ENCODE measurements around the gene BCL2L2. TPM values are rescaled to one million over a fixed set of nuclear protein-coding genes. Genes with fewer than 3 reads are reported as not detected.
A peak's percentile ranks its signal among the peaks of the same experiment; 100 is the strongest.
"Not testable (repeated sequence)": the region's sequence is repeated elsewhere in the genome, so short reads cannot be mapped to it uniquely, and the experiment has no call there.

The BCL2L2 gene
- total RNA-seq, 1 donor = 18.5 TPM

DNA sequence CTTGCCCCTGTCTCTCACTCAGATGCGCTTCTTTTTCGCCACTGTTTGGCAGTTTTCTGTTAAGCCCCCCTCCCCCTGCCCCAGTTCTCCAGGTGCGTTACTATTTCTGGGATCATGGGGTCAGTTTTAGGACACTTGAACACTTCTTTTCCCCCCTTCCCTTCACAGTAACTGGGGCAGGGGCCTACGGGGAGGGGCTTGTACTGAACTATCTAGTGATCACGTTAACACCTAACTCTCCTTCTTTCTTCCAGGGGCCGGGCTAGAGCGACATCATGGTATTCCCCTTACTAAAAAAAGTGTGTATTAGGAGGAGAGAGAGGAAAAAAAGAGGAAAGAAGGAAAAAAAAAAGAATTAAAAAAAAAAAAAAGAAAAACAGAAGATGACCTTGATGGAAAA lies 18.4 kb downstream of the BCL2L2 start:
- no peak overlapping the region for H3K4me3 ChIP-seq (ENCODE audit: low read depth, low read length)
- TF ChIP-seq, protein P1, sequence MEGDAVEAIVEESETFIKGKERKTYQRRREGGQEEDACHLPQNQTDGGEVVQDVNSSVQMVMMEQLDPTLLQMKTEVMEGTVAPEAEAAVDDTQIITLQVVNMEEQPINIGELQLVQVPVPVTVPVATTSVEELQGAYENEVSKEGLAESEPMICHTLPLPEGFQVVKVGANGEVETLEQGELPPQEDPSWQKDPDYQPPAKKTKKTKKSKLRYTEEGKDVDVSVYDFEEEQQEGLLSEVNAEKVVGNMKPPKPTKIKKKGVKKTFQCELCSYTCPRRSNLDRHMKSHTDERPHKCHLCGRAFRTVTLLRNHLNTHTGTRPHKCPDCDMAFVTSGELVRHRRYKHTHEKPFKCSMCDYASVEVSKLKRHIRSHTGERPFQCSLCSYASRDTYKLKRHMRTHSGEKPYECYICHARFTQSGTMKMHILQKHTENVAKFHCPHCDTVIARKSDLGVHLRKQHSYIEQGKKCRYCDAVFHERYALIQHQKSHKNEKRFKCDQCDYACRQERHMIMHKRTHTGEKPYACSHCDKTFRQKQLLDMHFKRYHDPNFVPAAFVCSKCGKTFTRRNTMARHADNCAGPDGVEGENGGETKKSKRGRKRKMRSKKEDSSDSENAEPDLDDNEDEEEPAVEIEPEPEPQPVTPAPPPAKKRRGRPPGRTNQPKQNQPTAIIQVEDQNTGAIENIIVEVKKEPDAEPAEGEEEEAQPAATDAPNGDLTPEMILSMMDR (IDR thresholded peaks at IDR 0.05; ENCODE audit: insufficient read depth, low read length) = no peak
- DNase-seq (ENCODE audit: low read depth) = no peak

DNA sequence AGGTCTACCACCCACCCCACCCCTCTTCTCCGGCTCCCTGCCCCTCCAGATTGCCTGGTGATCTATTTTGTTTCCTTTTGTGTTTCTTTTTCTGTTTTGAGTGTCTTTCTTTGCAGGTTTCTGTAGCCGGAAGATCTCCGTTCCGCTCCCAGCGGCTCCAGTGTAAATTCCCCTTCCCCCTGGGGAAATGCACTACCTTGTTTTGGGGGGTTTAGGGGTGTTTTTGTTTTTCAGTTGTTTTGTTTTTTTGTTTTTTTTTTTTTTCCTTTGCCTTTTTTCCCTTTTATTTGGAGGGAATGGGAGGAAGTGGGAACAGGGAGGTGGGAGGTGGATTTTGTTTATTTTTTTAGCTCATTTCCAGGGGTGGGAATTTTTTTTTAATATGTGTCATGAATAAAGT lies 19.1 kb downstream of the BCL2L2 start:
- DNase-seq (ENCODE audit: low read depth); H3K4me3 ChIP-seq (ENCODE audit: low read depth, low read length): not testable (repeated sequence)

DNA sequence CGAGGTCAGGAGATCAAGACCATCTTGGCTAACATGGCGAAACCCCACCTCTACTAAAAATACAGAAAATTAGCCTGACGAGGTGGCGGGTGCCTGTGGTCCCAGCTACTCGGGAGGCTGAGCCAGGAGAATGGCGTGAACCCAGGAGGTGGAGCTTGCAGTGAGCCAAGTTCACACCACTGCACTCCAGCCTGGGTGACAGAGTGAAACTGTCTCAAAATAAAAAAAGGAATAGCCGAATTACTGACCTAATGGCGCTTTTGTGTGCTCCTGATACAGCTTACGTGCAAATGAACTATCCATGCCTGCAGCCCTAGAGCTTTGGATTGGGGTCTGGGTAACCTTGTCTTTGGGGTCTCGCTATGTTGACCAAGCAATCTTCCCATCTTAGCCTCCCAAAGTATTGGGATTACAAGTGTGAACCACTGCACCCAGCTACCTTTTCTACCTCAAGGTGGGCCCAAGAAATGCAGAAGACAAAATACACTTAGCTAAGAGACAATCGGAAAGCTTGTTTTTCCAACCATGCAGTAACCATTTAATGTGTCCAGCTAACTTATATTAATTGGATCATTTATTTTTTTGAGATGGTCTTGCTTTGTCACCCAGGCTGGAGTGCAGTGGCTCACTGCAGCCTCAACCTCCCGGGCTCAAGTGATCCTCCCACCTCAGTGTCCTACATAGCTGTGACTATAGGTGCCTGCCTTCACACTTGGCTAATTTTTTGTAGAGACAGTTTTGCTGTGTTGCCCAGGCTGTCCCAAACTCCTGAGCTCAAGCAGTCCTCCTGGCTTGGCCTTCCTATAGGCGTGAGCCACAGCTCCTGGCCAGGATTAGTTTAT lies 20.1 kb downstream of the BCL2L2 start:
- no peak for DNase-seq (ENCODE audit: low read depth)
- H3K4me3 ChIP-seq (ENCODE audit: low read depth, low read length) = no peak overlapping the region
- TF ChIP-seq, protein P1 (IDR thresholded peaks at IDR 0.05; ENCODE audit: insufficient read depth, low read length) = no peak

GRCh38 chr14:23327947-23328744 lies 21.5 kb downstream of the BCL2L2 start:
- H3K4me3 ChIP-seq (ENCODE audit: low read depth, low read length) = no peak overlapping the region
- TF ChIP-seq, protein P1 (IDR thresholded peaks at IDR 0.05; ENCODE audit: insufficient read depth, low read length) = peak; percentile 87
- peak; percentile 87 for DNase-seq (ENCODE audit: low read depth)

DNA sequence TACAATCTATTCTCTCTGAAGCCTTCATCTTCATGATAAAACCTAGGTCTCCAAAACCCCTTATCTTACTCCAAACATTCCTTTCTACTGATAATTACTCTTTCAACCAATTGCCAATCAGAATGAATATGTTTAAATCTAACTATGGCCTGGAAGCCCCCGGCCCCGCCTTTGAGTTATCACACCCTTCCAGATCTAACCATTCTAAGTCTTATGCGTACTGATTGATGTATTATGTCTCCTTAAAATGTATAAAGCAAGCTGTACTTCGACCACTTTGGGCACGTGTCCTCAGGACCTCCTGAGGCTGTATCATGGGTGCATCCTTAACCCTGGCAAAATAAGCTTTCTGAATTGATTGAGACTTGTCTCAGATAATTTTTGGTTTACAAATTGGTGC lies 29.0 kb downstream of the BCL2L2 start:
- TF ChIP-seq, protein P1 (IDR thresholded peaks at IDR 0.05; ENCODE audit: insufficient read depth, low read length) = no peak
- no peak for DNase-seq (ENCODE audit: low read depth)
- no peak overlapping the region for H3K4me3 ChIP-seq (ENCODE audit: low read depth, low read length)

- no peak overlapping the region for H3K4me3 ChIP-seq (ENCODE audit: low read depth, low read length)
- TF ChIP-seq, protein P1 (IDR thresholded peaks at IDR 0.05; ENCODE audit: insufficient read depth, low read length) = no peak
- DNase-seq (ENCODE audit: low read depth) = no peak
Measured at GRCh38 chr14:23339506-23340268, 33.1 kb downstream of the BCL2L2 start.

All from fibroblast of the aortic adventitia (primary cell).